ENCODE data around the gene CHMP3.
"Not testable (repeated sequence)": the region's sequence is repeated elsewhere in the genome, so short reads cannot be mapped to it uniquely, and the experiment has no call there.

CHMP3 gene

GRCh38 chr2:86562922-86563649 is at the start of gene CHMP3:
CHMP3 (minus strand) TSS chr2:86563443; CDS start chr2:86563348, 95 bp downstream.
- DNase-seq = peak; percentile 88

- DNase-seq = no peak
Measured at GRCh38 chr2:86610871-86611270, 47.6 kb upstream of the CHMP3 start.

GRCh38 chr2:86608832-86609410 is 45.7 kb upstream of the CHMP3 start:
- DNase-seq = no peak

- no peak for DNase-seq
Measured at GRCh38 chr2:86603905-86604304, 40.7 kb upstream of the CHMP3 start.

- DNase-seq = no peak
Measured at GRCh38 chr2:86598966-86599365, 35.7 kb upstream of the CHMP3 start.

- DNase-seq = no peak
Measured at GRCh38 chr2:86596118-86596517, 32.9 kb upstream of the CHMP3 start.

- no peak for DNase-seq
Measured at GRCh38 chr2:86593266-86593665, 30.0 kb upstream of the CHMP3 start.

- DNase-seq = no peak
Measured at GRCh38 chr2:86592547-86593230, 29.4 kb upstream of the CHMP3 start.

- not testable (repeated sequence) for DNase-seq
Measured at GRCh38 chr2:86589701-86590100, 26.5 kb upstream of the CHMP3 start.

- no peak for DNase-seq
Measured at GRCh38 chr2:86584151-86584913, 21.1 kb upstream of the CHMP3 start.

- DNase-seq = no peak
Measured at GRCh38 chr2:86580560-86580959, 17.3 kb upstream of the CHMP3 start.

GRCh38 chr2:86577817-86578456 is 14.7 kb upstream of the CHMP3 start:
- DNase-seq = no peak

GRCh38 chr2:86570059-86570458 is 6.8 kb upstream of the CHMP3 start:
- DNase-seq = no peak

- DNase-seq = no peak
Measured at GRCh38 chr2:86566821-86567190, 3.6 kb upstream of the CHMP3 start.

- no peak for DNase-seq
Measured at GRCh38 chr2:86566158-86566820, 3.0 kb upstream of the CHMP3 start.

GRCh38 chr2:86563650-86564061 is 413 bp upstream of the CHMP3 start:
- DNase-seq = no peak

GRCh38 chr2:86562485-86562921 is 740 bp downstream of the CHMP3 start:
- no peak for DNase-seq

GRCh38 chr2:86557836-86558235 is 5.4 kb downstream of the CHMP3 start:
- DNase-seq = no peak

GRCh38 chr2:86556508-86556907 is 6.7 kb downstream of the CHMP3 start:
- no peak for DNase-seq

GRCh38 chr2:86552889-86553288 is 10.4 kb downstream of the CHMP3 start:
- no peak for DNase-seq

GRCh38 chr2:86549963-86550725 is 13.1 kb downstream of the CHMP3 start:
- DNase-seq = not testable (repeated sequence)

Data from NCI-H2081 treated with DMSO at 0.1 percent for 48 hours (cell line).